K562 (cell line): ENCODE measurements around the gene ARSD. TPM values are rescaled to one million over a fixed set of nuclear protein-coding genes. Genes with fewer than 3 reads are reported as not detected.

Source experiments
- ELK3 ChIP-seq: fragments of 450-650 bp; formaldehyde crosslinking; IDR thresholded peaks from 2 replicates; pipeline ENCODE4 v1.4.0; 2020; ENCODE audit warnings: mild to moderate bottlenecking
- JUND ChIP-seq, 2 experiments: IDR thresholded peaks; 2 replicates in 1 of 2; 3 replicates in 1 of 2; pipeline ENCODE4 v1.6.1; 2011; ENCODE audit warnings: borderline replicate concordance in 2 of 2, low read depth in 2 of 2, low read length in 2 of 2, improper control_type of control experiment in 1 of 2, missing biosample characterization in 1 of 2, missing genetic modification characterization in 1 of 2, missing genetic modification reagents in 1 of 2
- NR2C1 ChIP-seq, 2 experiments: fragments of 450-650 bp; IDR thresholded peaks; 2 replicates each; pipeline ENCODE4 v1.6.1; 2017; ENCODE audit warnings: mild to moderate bottlenecking in 2 of 2, antibody characterized with exemption in 1 of 2, inconsistent platforms in 1 of 2, missing compliant biosample characterization in 1 of 2, missing genetic modification characterization in 1 of 2
- PCBP1 ChIP-seq: fragments of 200-400 bp; formaldehyde crosslinking; IDR thresholded peaks from 2 replicates; pipeline ENCODE4 v1.6.1; 2018; ENCODE audit warnings: mild to moderate bottlenecking, low read depth, low read length; ENCODE audit not compliant: poor library complexity, severe bottlenecking
- ZNF696 ChIP-seq: fragments of 250-450 bp; sonication (Bioruptor Pico); conservative IDR thresholded peaks from 2 replicates; pipeline ENCODE4 v1.4.0; 2020; ENCODE audit warnings: mild to moderate bottlenecking, moderate library complexity
- ZNF76 ChIP-seq: fragments of 250-450 bp; sonication (Bioruptor Pico); IDR thresholded peaks from 2 replicates; pipeline ENCODE4 v1.4.0; 2020; ENCODE audit warnings: mild to moderate bottlenecking, moderate library complexity, borderline replicate concordance
- polyA plus RNA-seq, 8 experiments: library from polyadenylated mRNA; depleted of rRNA in 4 of 8; stranded (reverse) in 5 of 8; unstranded in 3 of 8; fragments of >200 nt; fragmentation: Nextera tagmentation in 2 of 8; fragmentation: Illumina TruSeq in 1 of 8; extraction: Ambion mirVana in 2 of 8; extraction: Trizol in 1 of 8; gene quantifications; 2 replicates each; pipeline versions ENCODE4 v1.2.1 to v1.2.3, GENCODE V29; 2011 to 2014; ENCODE audit warnings: inconsistent platforms in 1 of 8, missing spikeins in 1 of 8
- total RNA-seq, 7 experiments: library from RNA; depleted of rRNA in 6 of 7; stranded (reverse); fragments of >200 nt in 6 of 7; fragmentation: Illumina TruSeq in 2 of 7; extraction: Trizol in 2 of 7; gene quantifications; 2 replicates each; pipeline versions ENCODE4 v1.2.1 to v1.2.3, GENCODE V29; 2011 to 2021; ENCODE audit warnings: low replicate concordance in 1 of 7
- TF ChIP-seq, protein P1 (sequence below): fragments of 250-450 bp; sonication (Bioruptor Pico); IDR thresholded peaks from 2 replicates; pipeline ENCODE4 v1.4.0; 2020

ARSD gene
- total and polyA plus RNA-seq, 9 of the 15 experiments (the other 6 are each of a cell fraction or from before 2014, with no cell fraction given) = 0.05 to 0.23 (median 0.09) TPM; not detected in 1

- no peak for TF ChIP-seq ELK3 (CRISPR knock-in tag)
- TF ChIP-seq, protein P1, sequence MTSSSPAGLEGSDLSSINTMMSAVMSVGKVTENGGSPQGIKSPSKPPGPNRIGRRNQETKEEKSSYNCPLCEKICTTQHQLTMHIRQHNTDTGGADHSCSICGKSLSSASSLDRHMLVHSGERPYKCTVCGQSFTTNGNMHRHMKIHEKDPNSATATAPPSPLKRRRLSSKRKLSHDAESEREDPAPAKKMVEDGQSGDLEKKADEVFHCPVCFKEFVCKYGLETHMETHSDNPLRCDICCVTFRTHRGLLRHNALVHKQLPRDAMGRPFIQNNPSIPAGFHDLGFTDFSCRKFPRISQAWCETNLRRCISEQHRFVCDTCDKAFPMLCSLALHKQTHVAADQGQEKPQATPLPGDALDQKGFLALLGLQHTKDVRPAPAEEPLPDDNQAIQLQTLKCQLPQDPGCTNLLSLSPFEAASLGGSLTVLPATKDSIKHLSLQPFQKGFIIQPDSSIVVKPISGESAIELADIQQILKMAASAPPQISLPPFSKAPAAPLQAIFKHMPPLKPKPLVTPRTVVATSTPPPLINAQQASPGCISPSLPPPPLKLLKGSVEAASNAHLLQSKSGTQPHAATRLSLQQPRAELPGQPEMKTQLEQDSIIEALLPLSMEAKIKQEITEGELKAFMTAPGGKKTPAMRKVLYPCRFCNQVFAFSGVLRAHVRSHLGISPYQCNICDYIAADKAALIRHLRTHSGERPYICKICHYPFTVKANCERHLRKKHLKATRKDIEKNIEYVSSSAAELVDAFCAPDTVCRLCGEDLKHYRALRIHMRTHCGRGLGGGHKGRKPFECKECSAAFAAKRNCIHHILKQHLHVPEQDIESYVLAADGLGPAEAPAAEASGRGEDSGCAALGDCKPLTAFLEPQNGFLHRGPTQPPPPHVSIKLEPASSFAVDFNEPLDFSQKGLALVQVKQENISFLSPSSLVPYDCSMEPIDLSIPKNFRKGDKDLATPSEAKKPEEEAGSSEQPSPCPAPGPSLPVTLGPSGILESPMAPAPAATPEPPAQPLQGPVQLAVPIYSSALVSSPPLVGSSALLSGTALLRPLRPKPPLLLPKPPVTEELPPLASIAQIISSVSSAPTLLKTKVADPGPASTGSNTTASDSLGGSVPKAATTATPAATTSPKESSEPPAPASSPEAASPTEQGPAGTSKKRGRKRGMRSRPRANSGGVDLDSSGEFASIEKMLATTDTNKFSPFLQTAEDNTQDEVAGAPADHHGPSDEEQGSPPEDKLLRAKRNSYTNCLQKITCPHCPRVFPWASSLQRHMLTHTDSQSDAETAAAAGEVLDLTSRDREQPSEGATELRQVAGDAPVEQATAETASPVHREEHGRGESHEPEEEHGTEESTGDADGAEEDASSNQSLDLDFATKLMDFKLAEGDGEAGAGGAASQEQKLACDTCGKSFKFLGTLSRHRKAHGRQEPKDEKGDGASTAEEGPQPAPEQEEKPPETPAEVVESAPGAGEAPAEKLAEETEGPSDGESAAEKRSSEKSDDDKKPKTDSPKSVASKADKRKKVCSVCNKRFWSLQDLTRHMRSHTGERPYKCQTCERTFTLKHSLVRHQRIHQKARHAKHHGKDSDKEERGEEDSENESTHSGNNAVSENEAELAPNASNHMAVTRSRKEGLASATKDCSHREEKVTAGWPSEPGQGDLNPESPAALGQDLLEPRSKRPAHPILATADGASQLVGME (CRISPR knock-in tag) = no peak
- no peak for TF ChIP-seq ZNF696 (CRISPR knock-in tag)
- TF ChIP-seq PCBP1 = no peak
- TF ChIP-seq NR2C1 (IDR thresholded peaks at IDR 0.05) = no peak
- TF ChIP-seq NR2C1 (tag; IDR thresholded peaks at IDR 0.05) = no peak
- TF ChIP-seq ZNF76 = no peak
- no peak for TF ChIP-seq JUND (IDR thresholded peaks at IDR 0.05; ENCODE audit: borderline replicate concordance, low read depth, low read length)
- no peak for TF ChIP-seq JUND (tag; IDR thresholded peaks at IDR 0.05; ENCODE audit: borderline replicate concordance, low read depth, low read length)
Observed at GRCh38 chrX:2972391-2972790, 43.3 kb upstream of the ARSD start (continued).
